Esophagus (tissue), 2 donors: ENCODE results near the gene CPB2. TPM values are rescaled to one million over a fixed set of nuclear protein-coding genes. Genes with fewer than 3 reads are reported as not detected.

Source experiments
- H3K27ac ChIP-seq, 2 donors: one replicate each; pipeline ENCODE4 v1.5.1; 2013; ENCODE audit warnings: low read depth in 2 of 2, mild to moderate bottlenecking in 2 of 2, inconsistent platforms in 1 of 2, low read length in 1 of 2, moderate library complexity in 1 of 2
- H3K27me3 ChIP-seq, 2 donors: one replicate each; pipeline ENCODE4 v1.6.1; 2013; ENCODE audit warnings: low read length in 2 of 2, control low read depth in 1 of 2, mild to moderate bottlenecking in 1 of 2; ENCODE audit not compliant: insufficient read depth in 2 of 2, control insufficient read depth in 1 of 2
- H3K36me3 ChIP-seq, 2 donors: one replicate each; pipeline ENCODE4 v1.6.1; 2013; ENCODE audit warnings: low read length in 1 of 2; ENCODE audit not compliant: control insufficient read depth in 2 of 2, insufficient read depth in 2 of 2
- H3K4me1 ChIP-seq, 2 donors: one replicate each; pipeline ENCODE4 v1.6.1; 2013; ENCODE audit warnings: low read length in 1 of 2; ENCODE audit not compliant: control insufficient read depth in 2 of 2, insufficient read depth in 2 of 2
- H3K4me3 ChIP-seq, 2 donors: one replicate each; pipeline ENCODE4 v1.5.1; 2013; ENCODE audit warnings: low read length in 2 of 2, mild to moderate bottlenecking in 2 of 2, low read depth in 1 of 2, moderate library complexity in 1 of 2
- H3K9me3 ChIP-seq, 2 donors: one replicate each; pipeline ENCODE4 v1.6.1; 2013; ENCODE audit warnings: mild to moderate bottlenecking in 2 of 2, low read depth in 1 of 2, low read length in 1 of 2, moderate library complexity in 1 of 2; ENCODE audit not compliant: control insufficient read depth in 2 of 2, insufficient read depth in 1 of 2
- WGBS, 2 donors: extraction: QIAGEN DNeasy Blood & Tissue Kit; methylation state at CpG; one replicate each; pipeline ENCODE4 v1.1.7; 2013; 5-methylcytosine and 5-hydroxymethylcytosine counted together
- polyA plus RNA-seq, 2 donors: library from polyadenylated mRNA; stranded (reverse); fragments of 200-250 nt; gene quantifications; one replicate each; pipeline ENCODE4 v1.2.3, GENCODE V29; 2013
- donor health status: healthy with polysubstance abuse.
- donor health status: Bipolar disorder and iron deficiency.

Gene CPB2
- polyA plus RNA-seq, 2 donors, result not detected

DNA sequence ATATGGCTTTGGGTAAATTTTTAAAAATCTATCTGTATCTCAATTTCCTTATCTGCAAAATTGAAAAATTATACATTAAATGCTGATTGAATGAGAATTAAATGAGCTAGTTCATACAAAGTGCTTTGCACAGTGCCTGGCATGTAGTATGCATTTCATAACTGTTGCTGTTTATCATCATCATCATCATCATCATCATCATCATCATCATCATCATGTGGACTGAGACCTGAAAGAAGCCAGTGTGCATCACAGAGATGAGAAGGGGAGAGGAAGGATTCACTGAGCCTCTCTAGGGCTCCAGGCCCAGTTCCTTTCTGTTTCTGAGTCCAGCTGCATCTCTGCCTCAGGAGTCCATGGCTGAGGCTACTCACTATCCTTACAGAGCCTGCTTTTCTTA lies 45.4 kb downstream of the CPB2 start:
- no peak overlapping the region for H3K27ac ChIP-seq

DNA sequence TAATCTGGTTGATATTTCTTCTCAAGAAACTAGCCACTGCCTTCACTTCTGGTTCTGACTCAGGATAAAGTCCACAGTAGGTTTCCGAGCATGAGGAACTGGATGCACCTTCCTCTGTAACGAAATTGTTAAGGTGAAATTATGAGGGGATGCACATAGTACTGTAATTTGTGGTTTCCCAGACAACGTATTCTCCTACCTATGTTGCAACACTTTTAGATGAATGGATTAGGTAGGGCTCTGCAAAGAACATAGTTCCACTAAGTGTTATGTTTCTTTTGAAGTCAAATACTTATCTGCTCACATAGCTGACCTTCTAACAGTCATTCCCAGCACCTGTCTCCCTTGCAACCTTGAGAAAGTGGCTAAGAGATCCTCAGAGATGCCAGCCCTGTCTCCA lies 46.6 kb downstream of the CPB2 start:
- WGBS, 2 donors, result 81 to 82% methylated on average over 3 of the region's 3 CpGs
- no peaks in the 10 kb centered on the region for H3K4me1 ChIP-seq
- no peaks in the 10 kb centered on the region for H3K27me3 ChIP-seq
- no peaks in the 10 kb centered on the region for H3K36me3 ChIP-seq
- H3K27ac ChIP-seq, result no peak overlapping the region
- H3K9me3 ChIP-seq, result no peaks in the 10 kb centered on the region
- H3K4me3 ChIP-seq, result no peak overlapping the region

More for the DNA sequence above, 45.4 kb downstream of the CPB2 start:
- Histone ChIP-seq H3K4me1 (no peaks in the 10 kb centered on the region), H3K36me3 (no peaks in the 10 kb centered on the region), H3K4me3 (no peak overlapping the region), H3K27me3 (no peaks in the 10 kb centered on the region), H3K9me3 (no peaks in the 10 kb centered on the region)

DNA sequence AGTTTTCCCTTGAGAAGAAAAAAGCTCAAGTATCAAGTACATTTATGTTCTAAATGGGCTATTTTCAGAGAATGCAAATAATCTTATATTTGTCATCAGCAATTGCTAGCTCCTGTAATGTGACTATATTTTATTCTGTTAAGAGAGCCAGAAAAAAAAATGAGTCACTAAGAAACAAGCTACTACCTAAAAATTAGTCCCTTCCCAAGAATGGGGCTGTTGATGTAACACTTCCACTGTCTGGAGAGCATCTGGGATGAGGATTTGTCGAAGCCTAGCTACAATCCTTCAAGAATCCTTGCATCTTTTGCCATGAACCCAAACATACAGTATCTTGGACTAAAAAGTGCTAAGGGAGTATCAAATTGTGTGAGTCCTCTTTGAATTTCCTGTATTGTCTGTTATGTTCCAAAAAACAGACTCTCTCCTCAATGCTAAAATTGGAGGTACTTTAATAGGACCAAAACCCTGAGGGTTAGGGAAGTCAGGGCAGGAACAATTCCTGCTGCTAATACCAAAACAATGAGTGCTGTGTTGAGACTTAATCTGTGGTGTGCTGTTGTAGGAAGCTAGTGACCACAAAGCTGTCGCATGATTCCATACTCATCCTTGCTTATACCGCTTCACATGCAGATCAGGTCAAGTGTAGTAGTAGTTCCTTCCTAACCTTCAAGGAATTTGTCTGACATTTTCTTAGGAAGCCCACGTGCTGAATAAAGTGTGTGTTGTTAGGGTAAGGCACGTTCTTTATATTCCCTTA lies 47.4 kb downstream of the CPB2 start:
- Histone ChIP-seq H3K4me1 (no peaks in the 10 kb centered on the region), H3K27ac (no peak overlapping the region), H3K36me3 (no peaks in the 10 kb centered on the region), H3K27me3 (no peaks in the 10 kb centered on the region), H3K4me3 (no peak overlapping the region), H3K9me3 (no peaks in the 10 kb centered on the region)
- WGBS, 2 donors, result 64 to 66% methylated on average over 5 of the region's 5 CpGs

DNA sequence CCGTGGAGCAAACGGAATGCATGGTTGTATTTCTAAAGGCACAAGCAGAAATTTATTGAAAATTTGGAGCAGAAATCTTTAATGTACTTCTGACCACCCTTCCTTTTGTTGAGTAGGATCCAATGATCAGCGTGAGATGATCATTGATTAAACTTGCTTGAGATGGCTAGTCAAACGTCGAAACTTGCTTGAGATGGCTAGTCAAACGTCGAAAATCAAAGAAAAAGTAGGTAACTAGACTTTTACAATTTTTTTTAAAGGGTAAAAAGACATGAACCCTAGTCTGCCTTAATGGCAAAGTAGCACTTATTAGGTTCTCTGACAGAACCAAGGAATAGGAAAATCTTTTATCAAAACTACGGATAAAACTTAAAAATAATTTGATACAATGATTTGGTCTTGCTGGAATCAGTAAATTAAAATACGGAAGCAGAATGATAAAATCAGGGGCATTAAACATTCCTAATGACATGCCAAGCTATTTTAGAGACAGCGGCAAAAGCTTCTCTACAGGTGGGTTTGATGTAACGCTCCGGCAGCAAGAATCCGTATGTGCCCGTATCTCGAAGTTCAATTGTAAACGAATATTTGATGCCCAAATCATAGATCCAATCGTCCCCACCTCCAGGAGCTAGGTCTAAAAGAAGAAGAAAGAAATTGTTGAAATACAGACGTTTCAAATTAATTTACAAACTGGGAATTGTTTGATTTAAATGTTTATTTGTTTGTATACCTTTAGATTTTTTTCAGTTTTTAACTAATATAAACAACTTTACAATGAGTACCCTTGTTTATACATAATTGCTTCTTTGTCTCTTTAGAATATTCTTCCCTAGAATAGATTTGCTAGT lies 51.4 kb downstream of the CPB2 start:
- no peaks in the 10 kb centered on the region for H3K27me3 ChIP-seq
- H3K27ac ChIP-seq, result peak overlapping the region; percentile 93 to 95
- H3K4me1 ChIP-seq, result no peaks in the 10 kb centered on the region
- no peaks in the 10 kb centered on the region for H3K9me3 ChIP-seq
- 18 to 21% methylated on average over 18 of the region's 18 CpGs for WGBS, 2 donors
- no peaks in the 10 kb centered on the region for H3K36me3 ChIP-seq
- H3K4me3 ChIP-seq, result peak overlapping the region; percentile 94 to 100

DNA sequence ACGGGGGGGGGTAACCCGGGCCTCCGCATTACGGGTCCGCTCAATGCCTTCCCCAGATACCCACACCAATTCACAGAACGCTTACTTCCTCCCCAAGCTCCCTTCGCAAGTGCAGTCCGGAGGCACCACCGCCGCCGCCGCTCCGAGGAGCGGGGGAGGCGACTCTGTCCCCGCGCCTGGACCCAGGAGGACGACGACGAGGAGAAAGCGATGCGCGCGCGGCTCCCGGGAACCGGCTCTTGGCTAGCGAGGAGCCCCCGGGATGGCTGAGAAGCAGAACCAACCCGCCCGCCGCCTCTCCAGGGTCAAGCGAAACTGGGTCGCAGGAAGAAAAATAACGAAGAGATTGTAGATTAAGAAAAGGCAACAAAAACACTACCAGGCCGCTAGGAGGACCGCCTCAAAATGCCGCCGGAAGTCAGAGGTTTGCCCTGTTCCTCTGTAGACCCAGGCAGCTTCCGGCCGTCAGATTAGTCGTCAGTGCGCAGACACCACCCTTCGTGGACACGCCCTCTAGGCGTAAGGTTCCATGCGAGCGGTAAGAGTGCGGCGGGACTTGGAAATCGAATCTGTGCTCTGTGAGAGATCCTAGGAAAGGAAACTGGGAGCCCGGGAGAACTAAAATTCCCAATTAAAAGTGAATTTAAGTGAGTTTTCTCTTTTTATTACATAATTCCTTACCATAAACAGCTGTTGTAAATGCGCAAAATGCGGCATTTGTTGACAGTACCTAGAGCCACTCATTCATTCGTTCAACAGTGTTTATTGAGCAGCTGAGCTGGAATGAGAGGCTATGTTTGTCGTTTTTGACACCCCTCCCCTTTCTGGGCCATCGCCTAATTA lies 52.3 kb downstream of the CPB2 start, which contains the start of gene ZC3H13:
ZC3H13 (minus strand) TSS at position 428 of the 843 bp plus-strand sequence. CDS start 7,239 bp downstream, outside the sequence.
- WGBS, 2 donors, result 0 to 1% methylated on average over 57 of the region's 57 CpGs
- no peaks in the 10 kb centered on the region for H3K4me1 ChIP-seq
- H3K36me3 ChIP-seq, result no peaks in the 10 kb centered on the region
- H3K27ac ChIP-seq, result peak within 1 kb of the TSS; percentile 93 to 95
- H3K27me3 ChIP-seq, result no peaks in the 10 kb centered on the region
- no peaks in the 10 kb centered on the region for H3K9me3 ChIP-seq
- peak within 1 kb of the TSS; percentile 94 to 100 for H3K4me3 ChIP-seq

DNA sequence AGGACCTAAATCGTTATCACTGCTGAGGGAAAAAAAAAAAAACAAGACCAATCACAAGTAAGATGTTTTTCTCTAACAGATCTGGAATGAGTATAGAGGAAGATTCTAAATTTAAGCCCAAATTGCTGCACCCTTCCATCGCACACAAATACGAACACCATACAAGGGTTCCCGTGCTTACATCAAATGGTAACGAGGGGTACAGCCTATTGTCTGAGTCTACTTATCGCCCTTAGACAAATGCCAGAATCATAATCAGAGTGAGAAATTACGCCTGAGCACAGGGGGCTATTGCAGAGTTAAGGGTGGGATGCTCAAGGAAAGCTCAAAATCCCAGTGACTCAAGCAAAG lies 52.9 kb downstream of the CPB2 start:
- Histone ChIP-seq H3K36me3 (no peaks in the 10 kb centered on the region), H3K4me3 (peak overlapping the region; percentile 94 to 100), H3K4me1 (no peaks in the 10 kb centered on the region), H3K27me3 (no peaks in the 10 kb centered on the region), H3K9me3 (no peaks in the 10 kb centered on the region), H3K27ac (peak overlapping the region; percentile 93 to 95)
- 1% methylated on average over 7 of the region's 7 CpGs for WGBS, 2 donors

DNA sequence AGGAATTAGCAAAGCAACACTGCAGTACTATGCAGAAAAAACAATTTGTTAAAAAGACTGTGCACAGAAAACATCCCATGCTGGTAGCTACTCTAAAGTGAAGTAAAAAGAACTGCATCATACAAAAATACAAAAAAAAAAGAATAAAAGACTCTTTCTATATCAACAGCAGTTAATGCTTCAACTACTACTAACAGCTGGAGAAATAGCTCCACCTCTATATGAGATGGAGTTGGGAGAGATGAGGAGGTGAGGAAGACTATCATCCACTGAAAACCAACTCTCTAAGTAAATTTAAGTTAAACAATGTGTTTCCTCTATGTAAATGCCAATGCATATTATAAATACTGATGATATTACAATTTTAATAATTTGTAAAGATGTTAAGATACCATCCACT lies 54.1 kb downstream of the CPB2 start:
- Histone ChIP-seq H3K4me3 (no peak overlapping the region), H3K27me3 (no peaks in the 10 kb centered on the region), H3K9me3 (no peaks in the 10 kb centered on the region), H3K4me1 (no peaks in the 10 kb centered on the region), H3K36me3 (no peaks in the 10 kb centered on the region), H3K27ac (no peak overlapping the region)

DNA sequence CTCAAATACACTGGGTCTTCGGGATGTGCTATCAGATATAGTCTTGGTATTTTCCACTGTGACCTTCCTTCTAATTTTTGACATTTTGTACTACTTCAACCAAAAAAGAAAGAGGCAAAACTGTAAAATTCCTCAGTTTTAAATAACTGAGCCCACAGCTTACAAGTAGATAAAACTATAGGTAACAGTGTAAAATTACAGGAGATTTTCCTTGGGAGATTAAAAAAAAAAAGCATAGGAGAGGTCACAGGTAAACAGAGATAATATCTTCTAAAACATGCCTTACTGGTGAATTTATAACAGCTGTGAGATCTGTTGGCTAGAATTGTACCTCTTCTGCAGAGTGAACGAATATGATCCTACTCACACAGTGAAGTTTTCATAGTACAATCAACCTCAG lies 59.4 kb downstream of the CPB2 start:
- 77 to 92% methylated on average over 2 of the region's 2 CpGs for WGBS, 2 donors
- Histone ChIP-seq H3K9me3 (no peaks in the 10 kb centered on the region), H3K4me1 (no peaks in the 10 kb centered on the region)

DNA sequence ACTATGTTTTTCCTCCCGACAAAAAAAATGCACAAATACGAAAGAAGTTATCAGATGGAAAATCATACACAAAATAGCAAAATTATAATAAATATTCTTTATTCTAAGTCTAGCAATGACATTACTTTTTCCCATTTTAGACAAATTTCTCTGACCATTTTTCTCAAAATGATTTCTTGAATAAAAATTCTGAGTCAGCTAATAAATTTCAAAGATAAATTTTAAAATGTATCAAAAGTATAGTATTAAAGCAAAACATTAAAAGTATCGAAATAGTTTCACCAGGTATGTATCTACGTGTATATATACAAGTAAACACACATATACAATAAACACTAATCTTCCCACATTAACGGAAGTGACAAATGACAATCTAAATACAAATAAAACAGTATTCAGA lies 61.2 kb downstream of the CPB2 start:
- no peaks in the 10 kb centered on the region for H3K27me3 ChIP-seq
- H3K9me3 ChIP-seq, result no peaks in the 10 kb centered on the region
- no peaks in the 10 kb centered on the region for H3K36me3 ChIP-seq
- H3K4me3 ChIP-seq, result no peak overlapping the region
- 93 to 95% methylated on average over 5 of the region's 5 CpGs for WGBS, 2 donors
- H3K4me1 ChIP-seq, result no peaks in the 10 kb centered on the region
- H3K27ac ChIP-seq, result no peak overlapping the region

More for the DNA sequence above, 59.4 kb downstream of the CPB2 start:
- H3K36me3 ChIP-seq, result no peaks in the 10 kb centered on the region
- H3K27ac ChIP-seq, result no peak overlapping the region
- H3K27me3 ChIP-seq, result no peaks in the 10 kb centered on the region
- H3K4me3 ChIP-seq, result no peak overlapping the region
